Sigmoid colon (tissue), 3 donors: Measurements from ENCODE around the gene GNPAT.

Source experiments
- POLR2A ChIP-seq, 2 donors: fragments of 450-650 bp; IDR thresholded peaks; one replicate each; pipeline ENCODE4 v1.6.1; 2016; ENCODE audit warnings: antibody characterized with exemption in 2 of 2, mild to moderate bottlenecking in 2 of 2, moderate library complexity in 2 of 2
- TF ChIP-seq, protein P1 (sequence below), 4 experiments: fragments of 450-650 bp in 3 of 4; fragments of 200-600 bp in 1 of 4; IDR thresholded peaks; one replicate each; pipeline ENCODE4 v1.5.1; 2016 to 2019; ENCODE audit warnings: antibody characterized with exemption in 4 of 4, mild to moderate bottlenecking in 3 of 4, moderate library complexity in 2 of 4

DNA sequence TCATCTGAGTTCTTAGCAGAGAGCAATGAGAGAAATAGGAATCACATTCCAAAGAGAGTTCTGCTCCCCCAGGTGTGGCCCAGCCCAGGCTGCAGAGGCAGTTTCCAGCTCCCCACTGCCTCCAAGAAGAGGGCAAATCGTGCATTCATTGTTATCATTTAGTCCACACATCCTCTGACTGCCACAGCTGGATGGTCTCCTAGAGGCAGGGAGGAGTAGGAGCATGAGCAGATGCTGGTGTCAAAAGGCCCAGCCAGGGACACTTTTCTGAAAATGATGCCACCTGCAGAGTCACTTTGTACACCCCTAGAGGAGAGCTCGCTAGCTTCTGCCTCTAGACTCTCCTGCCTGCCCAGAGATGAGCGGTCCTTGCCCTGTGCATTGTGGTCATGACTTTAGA lies 33.6 kb upstream of the GNPAT start:
- TF ChIP-seq, protein P1, sequence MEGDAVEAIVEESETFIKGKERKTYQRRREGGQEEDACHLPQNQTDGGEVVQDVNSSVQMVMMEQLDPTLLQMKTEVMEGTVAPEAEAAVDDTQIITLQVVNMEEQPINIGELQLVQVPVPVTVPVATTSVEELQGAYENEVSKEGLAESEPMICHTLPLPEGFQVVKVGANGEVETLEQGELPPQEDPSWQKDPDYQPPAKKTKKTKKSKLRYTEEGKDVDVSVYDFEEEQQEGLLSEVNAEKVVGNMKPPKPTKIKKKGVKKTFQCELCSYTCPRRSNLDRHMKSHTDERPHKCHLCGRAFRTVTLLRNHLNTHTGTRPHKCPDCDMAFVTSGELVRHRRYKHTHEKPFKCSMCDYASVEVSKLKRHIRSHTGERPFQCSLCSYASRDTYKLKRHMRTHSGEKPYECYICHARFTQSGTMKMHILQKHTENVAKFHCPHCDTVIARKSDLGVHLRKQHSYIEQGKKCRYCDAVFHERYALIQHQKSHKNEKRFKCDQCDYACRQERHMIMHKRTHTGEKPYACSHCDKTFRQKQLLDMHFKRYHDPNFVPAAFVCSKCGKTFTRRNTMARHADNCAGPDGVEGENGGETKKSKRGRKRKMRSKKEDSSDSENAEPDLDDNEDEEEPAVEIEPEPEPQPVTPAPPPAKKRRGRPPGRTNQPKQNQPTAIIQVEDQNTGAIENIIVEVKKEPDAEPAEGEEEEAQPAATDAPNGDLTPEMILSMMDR (IDR thresholded peaks at IDR 0.05), result no peak
- no peak for TF ChIP-seq POLR2A (IDR thresholded peaks at IDR 0.05)
